Coronary artery (tissue), 2 donors: Measurements from ENCODE around the gene MAST3.
A peak's percentile ranks its signal among the peaks of the same experiment; 100 is the strongest.

ENCODE experiments used
- DNase-seq: peaks from one replicate; pipeline ENCODE4 v3.0.0-alpha.2; 2017; ENCODE audit warnings: low spot score
- H3K27ac ChIP-seq, 2 donors: fragments of 200-600 bp; sonication (generic); one replicate each; pipeline ENCODE4 v1.5.1; 2016 to 2019
- H3K4me3 ChIP-seq: fragments of 200-600 bp; sonication (generic); 2 replicates; pipeline ENCODE4 v1.5.1; 2016; ENCODE audit warnings: mild to moderate bottlenecking, moderate library complexity
- CTCF ChIP-seq: fragments of 200-600 bp; sonication (generic); IDR thresholded peaks from one replicate; pipeline ENCODE4 v1.5.1; 2019; ENCODE audit warnings: antibody characterized with exemption

Gene MAST3

GRCh38 chr19:18122860-18123795 lies 25.6 kb downstream of the MAST3 start:
- no peak for DNase-seq
- Histone ChIP-seq H3K4me3 (no peak overlapping the region), H3K27ac (peak overlapping the region in 1 of 2 donors; percentile 40)
- TF ChIP-seq CTCF = no peak

GRCh38 chr19:18123819-18124218 lies 26.2 kb downstream of the MAST3 start:
- no peak for TF ChIP-seq CTCF
- no peak for DNase-seq
- H3K4me3 ChIP-seq = no peak overlapping the region
- peak overlapping the region in 1 of 2 donors; percentile 28 for H3K27ac ChIP-seq

GRCh38 chr19:18126097-18126496 lies 28.5 kb downstream of the MAST3 start:
- TF ChIP-seq CTCF = no peak
- DNase-seq = no peak
- Histone ChIP-seq H3K27ac (no peak overlapping the region), H3K4me3 (no peak overlapping the region)

- H3K4me3 ChIP-seq = no peak overlapping the region
- H3K27ac ChIP-seq = no peak overlapping the region
- no peak for TF ChIP-seq CTCF
- no peak for DNase-seq
These were observed 30.5 kb downstream of the MAST3 start for GRCh38 chr19:18128044-18128443.

- no peak for TF ChIP-seq CTCF
- no peak overlapping the region for H3K4me3 ChIP-seq
- no peak overlapping the region for H3K27ac ChIP-seq
- DNase-seq = no peak
These were observed 31.2 kb downstream of the MAST3 start for GRCh38 chr19:18128805-18129204.

GRCh38 chr19:18130523-18131242 lies 33.1 kb downstream of the MAST3 start:
- H3K4me3 ChIP-seq = no peak overlapping the region
- no peak for DNase-seq
- H3K27ac ChIP-seq = no peak overlapping the region
- TF ChIP-seq CTCF = no peak
